ENCODE results near the gene RAB4B.
"Not testable (repeated sequence)": the region's sequence is repeated elsewhere in the genome, so short reads cannot be mapped to it uniquely, and the experiment has no call there.

The RAB4B gene

GRCh38 chr19:40822704-40823553 is 44.9 kb downstream of the RAB4B start:
- DNase-seq = not testable (repeated sequence)

- not testable (repeated sequence) for DNase-seq
Measured at GRCh38 chr19:40824916-40825315, 46.9 kb downstream of the RAB4B start.

GRCh38 chr19:40825460-40826095 is 47.5 kb downstream of the RAB4B start:
- not testable (repeated sequence) for DNase-seq

- DNase-seq = not testable (repeated sequence)
Measured at GRCh38 chr19:40826312-40826698, 48.3 kb downstream of the RAB4B start.

- peak in 1 of 14 donors; percentile 18 for DNase-seq
Measured at GRCh38 chr19:40826699-40827385, 48.8 kb downstream of the RAB4B start.

GRCh38 chr19:40827386-40828247 is 49.6 kb downstream of the RAB4B start:
- DNase-seq = no peak

- no peak for DNase-seq
Measured at GRCh38 chr19:40829205-40829604, 51.2 kb downstream of the RAB4B start.

- DNase-seq = not testable (repeated sequence)
Measured at GRCh38 chr19:40830741-40831140, 52.7 kb downstream of the RAB4B start.

GRCh38 chr19:40831502-40832430 is 53.7 kb downstream of the RAB4B start:
- no peak for DNase-seq

- DNase-seq = not testable (repeated sequence)
Measured at GRCh38 chr19:40832431-40832790, 54.4 kb downstream of the RAB4B start.

GRCh38 chr19:40833728-40834533 is 55.9 kb downstream of the RAB4B start:
- not testable (repeated sequence) for DNase-seq

GRCh38 chr19:40836754-40837429 is 58.8 kb downstream of the RAB4B start:
- DNase-seq = no peak

- DNase-seq = not testable (repeated sequence)
Measured at GRCh38 chr19:40838477-40838876, 60.4 kb downstream of the RAB4B start.

- DNase-seq = not testable (repeated sequence)
Measured at GRCh38 chr19:40842012-40842411, 64.0 kb downstream of the RAB4B start.

- DNase-seq = not testable (repeated sequence)
Measured at GRCh38 chr19:40842997-40843652, 65.1 kb downstream of the RAB4B start.

- DNase-seq = not testable (repeated sequence)
Measured at GRCh38 chr19:40843653-40844052, 65.6 kb downstream of the RAB4B start.

All from C1 segment of cervical spinal cord (tissue), 14 donors.